Measurements from ENCODE around the gene CAPZB.

CAPZB gene

GRCh38 chr1:19349999-19350398, 135.3 kb downstream of the CAPZB start:
- H3K9me3 ChIP-seq (ENCODE audit: insufficient read depth, low read depth, low read length) = no peaks in the 10 kb centered on the region
- H3K27ac ChIP-seq (ENCODE audit: low read depth, low read length) = no peak overlapping the region
- H3K4me1 ChIP-seq (ENCODE audit: insufficient read depth, low read length) = peaks cover 14% of the 10 kb centered on the region
- H3K36me3 ChIP-seq (ENCODE audit: insufficient read depth, low read length) = peaks cover 59% of the 10 kb centered on the region
- H3K27me3 ChIP-seq (ENCODE audit: insufficient read depth, low read length) = no peaks in the 10 kb centered on the region
- no peak overlapping the region for H3K9ac ChIP-seq (ENCODE audit: low read depth, low read length)
- no peak overlapping the region for H3K4me3 ChIP-seq (ENCODE audit: low read length)
- WGBS = 93% methylated on average over 17 of the region's 17 CpGs

GRCh38 chr1:19348441-19349198, 136.7 kb downstream of the CAPZB start:
- Histone ChIP-seq H3K4me1 (ENCODE audit: insufficient read depth, low read length) (peaks cover 4% of the 10 kb centered on the region; the same call in 1 of the 2 replicates), H3K27ac (ENCODE audit: low read depth, low read length) (no peak overlapping the region), H3K4me3 (ENCODE audit: low read length) (no peak overlapping the region), H3K9me3 (ENCODE audit: insufficient read depth, low read depth, low read length) (no peaks in the 10 kb centered on the region), H3K27me3 (ENCODE audit: insufficient read depth, low read length) (no peaks in the 10 kb centered on the region), H3K9ac (ENCODE audit: low read depth, low read length) (no peak overlapping the region), H3K36me3 (ENCODE audit: insufficient read depth, low read length) (peaks cover 60% of the 10 kb centered on the region)
- 91% methylated on average over 14 of the region's 15 CpGs for WGBS

DNA sequence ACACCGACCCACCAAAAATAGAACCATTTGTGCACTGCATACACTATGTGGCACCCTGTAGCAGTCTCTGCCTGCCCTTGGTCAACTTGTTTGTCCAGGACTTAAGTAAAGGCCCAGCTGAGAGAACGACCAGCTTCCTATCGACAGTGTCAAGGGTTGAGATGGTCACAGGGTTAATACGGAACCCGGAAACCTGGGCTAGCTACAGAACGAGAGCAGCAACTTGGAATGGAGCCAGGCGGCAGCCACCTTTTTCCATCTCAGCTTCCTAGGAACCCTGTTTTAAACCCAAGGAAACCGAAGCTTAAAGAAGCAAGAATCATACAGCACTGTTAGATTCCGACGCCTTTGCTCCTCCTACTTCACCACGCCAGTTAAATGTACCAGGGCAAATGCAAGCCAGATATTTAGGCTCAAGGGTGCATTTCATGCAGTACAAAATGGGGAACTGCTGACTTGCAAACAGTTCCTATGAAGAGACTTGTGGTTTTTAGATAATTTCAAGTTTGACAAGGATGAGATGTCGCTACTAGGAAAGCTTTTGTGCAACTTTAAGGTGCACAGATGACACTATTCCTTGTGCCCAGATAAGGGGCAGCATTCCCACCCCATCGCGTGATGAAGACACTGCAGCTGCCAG, 137.7 kb downstream of the CAPZB start:
- Histone ChIP-seq H3K9me3 (ENCODE audit: insufficient read depth, low read depth, low read length) (no peaks in the 10 kb centered on the region), H3K27ac (ENCODE audit: low read depth, low read length) (no peak overlapping the region), H3K9ac (ENCODE audit: low read depth, low read length) (no peak overlapping the region), H3K27me3 (ENCODE audit: insufficient read depth, low read length) (no peaks in the 10 kb centered on the region), H3K36me3 (ENCODE audit: insufficient read depth, low read length) (peaks cover 63% of the 10 kb centered on the region), H3K4me1 (ENCODE audit: insufficient read depth, low read length) (no peaks in the 10 kb centered on the region), H3K4me3 (ENCODE audit: low read length) (no peak overlapping the region)
- 90% methylated on average over 14 of the region's 14 CpGs for WGBS

DNA sequence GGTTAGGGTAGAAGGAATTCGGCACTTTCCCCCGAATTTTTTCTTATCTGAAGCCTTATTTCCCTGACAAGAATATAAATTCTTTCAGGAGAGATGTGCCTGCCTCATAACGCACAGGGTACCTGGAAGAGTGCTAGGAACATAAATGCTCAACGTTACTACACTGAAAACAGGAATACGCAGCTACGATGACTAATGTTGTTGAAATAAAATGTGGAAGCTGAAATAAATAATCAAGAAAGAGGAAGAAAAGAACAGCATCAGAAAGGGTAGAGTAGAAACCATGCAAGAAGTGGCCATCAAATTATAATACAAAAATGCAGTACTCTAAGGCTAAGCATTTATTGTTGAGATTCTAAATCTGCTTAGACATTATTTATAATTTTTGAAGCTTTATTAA, 139.3 kb downstream of the CAPZB start:
- Histone ChIP-seq H3K36me3 (ENCODE audit: insufficient read depth, low read length) (peaks cover 51% of the 10 kb centered on the region), H3K27ac (ENCODE audit: low read depth, low read length) (no peak overlapping the region), H3K4me1 (ENCODE audit: insufficient read depth, low read length) (no peaks in the 10 kb centered on the region), H3K27me3 (ENCODE audit: insufficient read depth, low read length) (no peaks in the 10 kb centered on the region), H3K9me3 (ENCODE audit: insufficient read depth, low read depth, low read length) (no peaks in the 10 kb centered on the region), H3K9ac (ENCODE audit: low read depth, low read length) (no peak overlapping the region), H3K4me3 (ENCODE audit: low read length) (no peak overlapping the region)
- WGBS = 95% methylated on average over 6 of the region's 6 CpGs

- no peak overlapping the region for H3K4me3 ChIP-seq (ENCODE audit: low read length)
- H3K27ac ChIP-seq (ENCODE audit: low read depth, low read length) = no peak overlapping the region
- peaks cover 55% of the 10 kb centered on the region for H3K36me3 ChIP-seq (ENCODE audit: insufficient read depth, low read length)
- no peaks in the 10 kb centered on the region for H3K27me3 ChIP-seq (ENCODE audit: insufficient read depth, low read length)
- H3K9ac ChIP-seq (ENCODE audit: low read depth, low read length) = no peak overlapping the region
- H3K4me1 ChIP-seq (ENCODE audit: insufficient read depth, low read length) = no peaks in the 10 kb centered on the region
- WGBS = 92% methylated on average over 8 of the region's 8 CpGs
- no peaks in the 10 kb centered on the region for H3K9me3 ChIP-seq (ENCODE audit: insufficient read depth, low read depth, low read length)
Observed at GRCh38 chr1:19345391-19345790, 139.9 kb downstream of the CAPZB start.

GRCh38 chr1:19344831-19345230, 140.5 kb downstream of the CAPZB start:
- WGBS = 95% methylated on average over 11 of the region's 11 CpGs
- no peak overlapping the region for H3K27ac ChIP-seq (ENCODE audit: low read depth, low read length)
- peaks cover 52% of the 10 kb centered on the region for H3K36me3 ChIP-seq (ENCODE audit: insufficient read depth, low read length)
- no peak overlapping the region for H3K4me3 ChIP-seq (ENCODE audit: low read length)
- H3K27me3 ChIP-seq (ENCODE audit: insufficient read depth, low read length) = no peaks in the 10 kb centered on the region
- no peaks in the 10 kb centered on the region for H3K9me3 ChIP-seq (ENCODE audit: insufficient read depth, low read depth, low read length)
- no peaks in the 10 kb centered on the region for H3K4me1 ChIP-seq (ENCODE audit: insufficient read depth, low read length)
- no peak overlapping the region for H3K9ac ChIP-seq (ENCODE audit: low read depth, low read length)

DNA sequence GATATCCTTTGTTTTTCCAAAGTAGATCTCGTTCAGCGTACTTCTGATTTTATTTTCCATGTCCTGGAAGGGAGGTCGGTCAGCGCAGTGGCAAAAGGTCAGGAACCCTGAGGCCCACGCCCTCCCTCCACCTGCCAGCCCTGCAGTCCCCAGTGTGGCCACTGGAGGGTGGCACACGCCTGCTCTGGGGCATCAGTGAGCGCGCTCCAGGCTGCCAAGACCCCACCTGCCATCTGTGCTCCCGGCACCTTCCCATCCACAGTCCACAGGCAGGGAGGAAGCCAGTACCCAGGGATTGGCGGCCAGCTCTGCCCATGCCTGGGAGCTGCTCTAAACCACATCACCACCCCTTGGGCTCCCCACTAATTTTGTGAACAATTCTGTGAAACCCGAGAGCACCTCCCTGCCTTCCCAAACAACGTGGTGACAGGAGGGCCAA, 140.9 kb downstream of the CAPZB start:
- H3K27ac ChIP-seq (ENCODE audit: low read depth, low read length) = no peak overlapping the region
- H3K4me3 ChIP-seq (ENCODE audit: low read length) = no peak overlapping the region
- WGBS = 86% methylated on average over 12 of the region's 12 CpGs
- no peaks in the 10 kb centered on the region for H3K4me1 ChIP-seq (ENCODE audit: insufficient read depth, low read length)
- no peaks in the 10 kb centered on the region for H3K9me3 ChIP-seq (ENCODE audit: insufficient read depth, low read depth, low read length)
- H3K27me3 ChIP-seq (ENCODE audit: insufficient read depth, low read length) = no peaks in the 10 kb centered on the region
- H3K9ac ChIP-seq (ENCODE audit: low read depth, low read length) = no peak overlapping the region
- peaks cover 51% of the 10 kb centered on the region for H3K36me3 ChIP-seq (ENCODE audit: insufficient read depth, low read length)

DNA sequence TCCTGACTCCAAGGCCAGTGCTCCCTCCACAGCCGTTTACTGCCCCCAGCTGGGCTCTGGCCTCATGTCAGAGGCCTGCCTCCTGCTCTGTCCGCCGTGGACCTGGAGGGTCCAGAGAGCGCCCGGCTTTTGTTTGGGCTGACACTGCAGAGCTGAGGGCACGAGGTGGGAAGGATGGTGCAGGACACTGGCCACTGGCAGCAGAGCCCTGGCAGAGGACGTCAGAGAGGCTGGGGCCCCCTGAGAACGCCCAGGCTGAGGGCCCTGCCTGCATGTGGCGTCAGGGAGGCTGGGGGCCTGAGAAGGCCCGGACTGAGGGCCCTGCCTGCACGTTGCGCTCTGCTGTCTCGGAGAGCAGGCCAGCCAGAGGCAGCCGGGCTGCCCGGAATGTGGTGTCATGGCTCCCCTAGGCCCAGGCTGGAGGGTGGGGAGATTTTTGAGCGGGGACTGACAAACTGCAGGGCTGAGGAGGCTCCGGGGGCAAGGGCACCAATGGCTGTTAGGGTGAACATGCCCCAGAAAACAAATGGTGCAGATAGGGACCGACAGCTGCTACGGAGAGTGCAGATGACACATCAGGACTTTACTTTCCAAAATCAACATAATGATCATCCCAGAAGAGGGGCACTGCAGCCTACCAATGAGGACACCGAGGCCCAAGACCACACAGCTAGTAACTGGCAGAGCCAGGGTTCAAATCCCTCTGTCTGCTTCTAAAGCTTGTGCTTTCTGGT, 141.6 kb downstream of the CAPZB start:
- H3K4me1 ChIP-seq (ENCODE audit: insufficient read depth, low read length) = no peaks in the 10 kb centered on the region
- H3K9ac ChIP-seq (ENCODE audit: low read depth, low read length) = no peak overlapping the region
- no peaks in the 10 kb centered on the region for H3K9me3 ChIP-seq (ENCODE audit: insufficient read depth, low read depth, low read length)
- peaks cover 49% of the 10 kb centered on the region for H3K36me3 ChIP-seq (ENCODE audit: insufficient read depth, low read length)
- WGBS = 95% methylated on average over 20 of the region's 20 CpGs
- H3K27ac ChIP-seq (ENCODE audit: low read depth, low read length) = no peak overlapping the region
- no peaks in the 10 kb centered on the region for H3K27me3 ChIP-seq (ENCODE audit: insufficient read depth, low read length)
- no peak overlapping the region for H3K4me3 ChIP-seq (ENCODE audit: low read length)

DNA sequence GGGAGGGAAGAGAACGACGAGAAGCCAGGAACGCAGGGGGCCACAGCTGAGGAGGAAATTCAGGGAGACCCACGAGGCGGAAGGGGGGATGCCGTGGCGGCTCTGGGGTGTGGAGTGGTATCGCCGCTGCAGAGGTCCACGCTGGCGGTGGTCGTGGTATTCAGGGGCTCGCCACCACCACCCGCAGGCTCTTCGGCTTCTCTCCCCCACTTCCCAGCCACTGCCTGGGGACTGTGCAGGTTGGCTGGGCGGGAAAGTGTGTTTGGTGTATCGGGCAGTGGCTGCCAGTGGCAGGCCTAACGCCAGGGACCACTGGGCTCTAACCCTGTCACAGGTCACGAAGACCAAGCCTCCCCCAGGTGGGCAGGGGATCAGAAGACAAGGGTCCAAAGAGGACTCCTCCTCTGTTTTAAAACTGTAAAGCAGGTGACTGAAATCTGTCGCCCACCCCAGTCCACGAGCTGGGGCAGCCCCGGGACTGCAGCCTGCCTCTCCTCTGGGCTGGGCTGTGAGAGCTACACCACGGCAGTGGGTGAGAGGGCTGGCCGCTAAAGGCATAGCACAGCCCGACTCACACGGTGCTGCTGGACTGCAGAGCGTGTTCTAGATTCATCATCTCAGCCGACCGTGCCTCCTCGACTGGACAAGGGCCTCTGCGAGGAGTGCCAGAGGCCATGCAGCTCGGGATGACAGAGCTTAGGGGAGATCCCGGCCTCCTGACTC, 142.3 kb downstream of the CAPZB start:
- Histone ChIP-seq H3K36me3 (ENCODE audit: insufficient read depth, low read length) (peaks cover 43% of the 10 kb centered on the region), H3K27ac (ENCODE audit: low read depth, low read length) (no peak overlapping the region), H3K27me3 (ENCODE audit: insufficient read depth, low read length) (no peaks in the 10 kb centered on the region), H3K9ac (ENCODE audit: low read depth, low read length) (no peak overlapping the region), H3K4me1 (ENCODE audit: insufficient read depth, low read length) (no peaks in the 10 kb centered on the region), H3K9me3 (ENCODE audit: insufficient read depth, low read depth, low read length) (no peaks in the 10 kb centered on the region), H3K4me3 (ENCODE audit: low read length) (no peak overlapping the region)
- 93% methylated on average over 33 of the region's 33 CpGs for WGBS

DNA sequence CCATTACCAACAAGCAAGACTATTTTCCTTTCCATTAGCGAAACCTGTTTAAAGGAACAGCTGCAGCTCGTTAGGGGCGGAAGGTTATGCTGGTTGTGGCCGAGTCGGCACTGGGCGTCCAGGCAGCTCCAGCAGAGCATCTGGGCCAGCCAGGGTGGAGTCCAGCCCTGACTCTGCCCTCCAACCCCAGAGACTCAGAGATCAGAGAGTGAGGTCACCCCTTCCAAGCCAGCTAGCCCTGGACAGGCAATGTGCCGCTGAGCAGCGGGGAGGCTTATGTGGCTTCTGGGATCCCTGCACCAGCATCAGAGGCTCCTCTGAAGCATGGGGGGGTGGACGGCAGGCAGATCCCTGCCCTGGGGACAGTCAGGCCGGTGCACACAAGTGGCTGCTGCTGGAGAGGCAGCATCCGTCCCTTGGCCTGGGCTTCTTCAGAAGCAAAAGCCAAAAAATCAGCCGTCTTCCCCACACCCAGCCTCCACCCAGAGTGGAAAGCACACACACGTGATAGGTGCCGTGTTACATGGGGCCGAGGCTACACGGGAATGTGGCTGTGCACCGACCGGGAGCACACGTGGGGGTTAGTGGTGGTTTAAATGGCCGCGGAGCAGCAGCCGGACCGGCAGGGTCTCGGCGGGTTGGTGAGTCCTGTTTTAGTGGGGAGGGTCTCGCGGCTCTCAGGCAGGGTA, 143.1 kb downstream of the CAPZB start:
- Histone ChIP-seq H3K4me3 (ENCODE audit: low read length) (no peak overlapping the region), H3K36me3 (ENCODE audit: insufficient read depth, low read length) (peaks cover 42% of the 10 kb centered on the region), H3K4me1 (ENCODE audit: insufficient read depth, low read length) (no peaks in the 10 kb centered on the region), H3K9ac (ENCODE audit: low read depth, low read length) (no peak overlapping the region), H3K27me3 (ENCODE audit: insufficient read depth, low read length) (no peaks in the 10 kb centered on the region), H3K9me3 (ENCODE audit: insufficient read depth, low read depth, low read length) (no peaks in the 10 kb centered on the region), H3K27ac (ENCODE audit: low read depth, low read length) (no peak overlapping the region)
- WGBS = 96% methylated on average over 27 of the region's 27 CpGs
